Right cardiac atrium (tissue), 5 donors: Measurements from ENCODE around the gene CA10. TPM values are rescaled to one million over a fixed set of nuclear protein-coding genes. Genes with fewer than 3 reads are reported as not detected.

ENCODE experiments used
- ATAC-seq, 2 donors: fragments of 200-7000 bp; cut with Tn5 transposase; one replicate each; pipeline versions ENCODE4 v1.8.0 to v1.9.1; 2020; ENCODE audit warnings: moderate library complexity in 2 of 2, mild to moderate bottlenecking in 1 of 2
- DNase-seq, 3 donors: peaks; one replicate each; pipeline ENCODE4 v3.0.0-alpha.2; 2020
- H3K27ac ChIP-seq: one replicate; pipeline ENCODE4 v1.5.1; 2013; ENCODE audit warnings: mild to moderate bottlenecking, low read length, control low read depth, moderate library complexity
- H3K27me3 ChIP-seq: one replicate; pipeline ENCODE4 v1.6.1; 2013; ENCODE audit not compliant: control insufficient read depth, insufficient read depth
- H3K4me1 ChIP-seq: one replicate; pipeline ENCODE4 v1.6.1; 2013; ENCODE audit warnings: low read length; ENCODE audit not compliant: control insufficient read depth, insufficient read depth
- H3K4me3 ChIP-seq: one replicate; pipeline ENCODE4 v1.5.1; 2013; ENCODE audit warnings: low read length, control low read depth
- H3K9me3 ChIP-seq: one replicate; pipeline ENCODE4 v1.6.1; 2013; ENCODE audit warnings: low read length; ENCODE audit not compliant: control insufficient read depth
- WGBS: extraction: QIAGEN DNeasy Blood & Tissue Kit; methylation state at CpG from one replicate; pipeline ENCODE4 v1.1.7; 2013; 5-methylcytosine and 5-hydroxymethylcytosine counted together
- intact Hi-C, 4 donors: fragments of 100-400 bp; cut with DNase I; formaldehyde crosslinking; loops; one replicate each; pipeline versions ENCODE4 v1.11.0 to v1.14.0; 2022 to 2023
- polyA plus RNA-seq: library from polyadenylated mRNA; stranded (reverse); fragments of 200-250 nt; gene quantifications from one replicate; pipeline ENCODE4 v1.2.3, GENCODE V29; 2013
- total RNA-seq, 4 donors: library from RNA; stranded (reverse); fragmentation: NEBNext Ultra II Directional; extraction: Animal tissue kit (Norgen Biotek cat#: 25700); gene quantifications; one replicate each; pipeline ENCODE4 v1.2.1, GENCODE V29; 2021
- donor health status: healthy with polysubstance abuse.
- donor health status: DM: no; HTN: yes; CAD: no.
- donor health status: DM: no; HTN: no; CAD: no.
- donor health status: DM: no; HTN: yes; CAD: no; lungs with severe emphysema.
- donor health status: DM: yes; HTN: yes; CAD: no.

Gene CA10
- total and polyA plus RNA-seq, 5 donors, result 0.05 TPM; not detected in 4

GRCh38 chr17:51765282-51766135 is 393.0 kb downstream of the CA10 start:
- 65% methylated on average over 8 of the region's 8 CpGs for WGBS
- H3K9me3 ChIP-seq, result no peaks in the 10 kb centered on the region
- H3K27me3 ChIP-seq, result peaks cover 2% of the 10 kb centered on the region
- DNase-seq (no peak), ATAC-seq (no peak)
- no peaks in the 10 kb centered on the region for H3K4me1 ChIP-seq
- no peak overlapping the region for H3K27ac ChIP-seq
- H3K4me3 ChIP-seq, result no peak overlapping the region
- intact Hi-C loops, result loop anchor here in 2 of 4 donors (10.0 kb wide), 2 partner anchors 61 to 339 kb away; no protein-coding TSS in a partner anchor

DNA sequence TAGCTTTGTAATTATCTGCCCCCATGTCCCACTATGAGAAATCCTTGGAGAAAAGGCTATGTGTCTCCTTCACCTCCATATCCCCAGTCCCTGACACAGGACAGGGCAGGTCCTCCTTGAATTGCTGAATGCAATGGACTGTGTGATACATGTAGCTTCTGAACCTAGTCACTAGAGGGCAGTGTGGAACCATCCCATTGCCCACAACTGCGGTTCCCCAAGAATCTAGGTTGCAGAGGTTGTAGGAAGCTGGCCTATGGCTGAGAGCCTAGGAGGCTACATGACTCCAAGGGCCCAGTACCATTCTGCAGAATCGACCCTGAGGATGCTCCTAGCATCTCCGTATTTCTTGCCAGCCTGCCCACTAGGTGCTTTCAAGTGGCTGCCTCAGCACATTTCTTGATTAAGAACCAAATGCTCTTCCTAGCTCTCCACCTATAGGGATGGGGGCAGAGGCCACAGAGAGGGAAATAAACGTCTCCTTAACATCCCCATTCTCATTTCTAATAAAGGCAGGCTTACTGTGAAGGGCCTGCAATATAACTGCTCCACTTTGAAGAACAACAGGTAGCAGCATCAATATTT is 394.0 kb downstream of the CA10 start:
- Histone ChIP-seq H3K4me1 (no peaks in the 10 kb centered on the region), H3K4me3 (no peak overlapping the region), H3K27ac (no peak overlapping the region), H3K27me3 (peaks cover 2% of the 10 kb centered on the region), H3K9me3 (no peaks in the 10 kb centered on the region)
- peak in 2 of 3 donors; percentile 13 to 47 for DNase-seq
- peak; percentile 82 to 87 for ATAC-seq
- WGBS, result 7% methylated on average over 4 of the region's 4 CpGs
- intact Hi-C loops, result loop anchor here in 3 of 4 donors (5.0 to 10.0 kb wide), 3 partner anchors 60 to 343 kb away; no protein-coding TSS in a partner anchor

DNA sequence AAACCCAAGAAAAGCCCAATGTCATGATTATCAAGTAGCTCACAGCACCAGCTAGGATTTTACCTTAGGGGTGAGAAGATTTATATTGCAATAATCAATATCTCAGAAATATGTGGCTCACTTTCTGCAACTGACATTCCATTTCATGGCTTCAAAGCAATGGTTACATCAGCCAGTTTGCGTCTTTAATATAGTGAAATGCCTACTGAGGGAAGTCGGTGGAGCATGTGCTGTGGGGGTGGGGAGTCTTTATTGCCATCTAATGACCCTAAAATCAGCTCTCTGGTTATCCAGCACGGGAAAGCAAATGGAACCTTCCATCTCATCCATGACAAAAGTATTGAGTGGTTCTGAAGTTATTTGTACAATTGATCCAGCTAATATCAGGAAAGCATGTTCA is 395.5 kb downstream of the CA10 start:
- ATAC-seq, result no peak
- intact Hi-C loops, result loop anchor here in 3 of 4 donors (5.0 to 10.0 kb wide), 3 partner anchors 58 to 344 kb away; no protein-coding TSS in a partner anchor

DNA sequence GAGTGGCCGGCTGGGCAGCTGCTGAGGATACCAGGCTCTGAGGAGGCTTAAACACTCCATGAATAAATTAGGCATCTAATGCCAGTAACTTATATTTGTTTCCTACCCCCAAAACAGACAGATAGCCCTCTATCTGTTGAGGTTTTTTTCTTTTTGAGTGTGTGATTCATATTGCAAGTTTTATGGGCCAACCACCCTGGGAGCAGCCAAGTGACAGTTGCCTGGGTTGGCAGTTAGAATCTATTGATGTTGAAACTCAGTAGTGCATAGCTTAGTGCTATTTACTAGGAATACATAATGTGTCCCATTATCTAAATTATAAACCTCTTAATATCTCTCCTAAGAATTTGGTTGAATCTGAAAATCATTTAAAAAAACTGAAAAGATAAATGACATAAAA is 397.4 kb downstream of the CA10 start:
- H3K4me3 ChIP-seq, result no peak overlapping the region
- DNase-seq (no peak), ATAC-seq (no peak)
- no peaks in the 10 kb centered on the region for H3K27me3 ChIP-seq
- no peak overlapping the region for H3K27ac ChIP-seq
- 71% methylated on average over 1 of the region's 1 CpG for WGBS
- H3K9me3 ChIP-seq, result no peaks in the 10 kb centered on the region
- intact Hi-C loops, result loop anchor here in 3 of 4 donors (5.0 to 10.0 kb wide), 3 partner anchors 56 to 346 kb away; no protein-coding TSS in a partner anchor
- H3K4me1 ChIP-seq, result no peaks in the 10 kb centered on the region

More for the DNA sequence above, 395.5 kb downstream of the CA10 start:
- Histone ChIP-seq H3K4me3 (no peak overlapping the region), H3K9me3 (no peaks in the 10 kb centered on the region), H3K27me3 (peaks cover 2% of the 10 kb centered on the region), H3K4me1 (no peaks in the 10 kb centered on the region), H3K27ac (no peak overlapping the region)
- 56% methylated on average over 3 of the region's 3 CpGs for WGBS
- DNase-seq, result no peak

DNA sequence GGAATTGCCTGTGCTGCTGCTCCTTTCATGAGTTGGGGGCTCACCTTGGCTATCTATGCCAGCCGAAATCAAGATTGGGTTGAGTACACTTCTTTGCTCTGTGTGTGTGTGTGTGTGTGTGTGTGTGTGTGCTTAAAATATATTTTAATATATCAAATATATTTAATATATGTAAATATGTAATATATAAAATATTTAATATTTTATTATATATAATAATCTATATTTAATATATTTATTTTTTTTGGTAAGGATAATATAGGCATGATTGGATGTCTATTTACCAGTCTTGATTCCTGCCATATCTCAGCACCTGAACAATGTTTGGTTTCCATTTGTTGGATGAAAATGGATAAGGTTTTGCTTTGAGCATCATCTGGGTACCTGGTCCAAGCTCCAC is 399.3 kb downstream of the CA10 start:
- no peak for ATAC-seq
- 93% methylated on average over 1 of the region's 1 CpG for WGBS
- intact Hi-C loops, result no loop called here

GRCh38 chr17:51751072-51751471 is 407.4 kb downstream of the CA10 start:
- intact Hi-C loops, result no loop called here
- 56% methylated on average over 1 of the region's 1 CpG for WGBS
- ATAC-seq (no peak), DNase-seq (no peak)
- no peak overlapping the region for H3K4me3 ChIP-seq
- H3K27ac ChIP-seq, result no peak overlapping the region
- H3K9me3 ChIP-seq, result no peaks in the 10 kb centered on the region
- H3K4me1 ChIP-seq, result no peaks in the 10 kb centered on the region
- H3K27me3 ChIP-seq, result no peaks in the 10 kb centered on the region

More for the DNA sequence above, 399.3 kb downstream of the CA10 start:
- H3K27me3 ChIP-seq, result no peaks in the 10 kb centered on the region
- no peak overlapping the region for H3K4me3 ChIP-seq
- H3K9me3 ChIP-seq, result no peaks in the 10 kb centered on the region
- H3K27ac ChIP-seq, result no peak overlapping the region
- no peaks in the 10 kb centered on the region for H3K4me1 ChIP-seq
- DNase-seq, result no peak

GRCh38 chr17:51748749-51749604 is 409.5 kb downstream of the CA10 start:
- ATAC-seq, result no peak
- WGBS, result 86% methylated on average over 9 of the region's 9 CpGs
- DNase-seq, result no peak
- Histone ChIP-seq H3K27me3 (no peaks in the 10 kb centered on the region), H3K4me1 (no peaks in the 10 kb centered on the region), H3K9me3 (no peaks in the 10 kb centered on the region), H3K27ac (no peak overlapping the region), H3K4me3 (no peak overlapping the region)
- intact Hi-C loops, result no loop called here

- H3K9me3 ChIP-seq, result no peaks in the 10 kb centered on the region
- H3K27me3 ChIP-seq, result no peaks in the 10 kb centered on the region
- no peak overlapping the region for H3K27ac ChIP-seq
- H3K4me1 ChIP-seq, result no peaks in the 10 kb centered on the region
- ATAC-seq, result no peak
- intact Hi-C loops, result no loop called here
- no peak overlapping the region for H3K4me3 ChIP-seq
- DNase-seq, result no peak
Measured at GRCh38 chr17:51746421-51746820, 412.1 kb downstream of the CA10 start.

GRCh38 chr17:51745993-51746392 is 412.5 kb downstream of the CA10 start:
- ATAC-seq (no peak), DNase-seq (no peak)
- Histone ChIP-seq H3K4me3 (no peak overlapping the region), H3K27ac (no peak overlapping the region), H3K4me1 (no peaks in the 10 kb centered on the region), H3K9me3 (no peaks in the 10 kb centered on the region), H3K27me3 (no peaks in the 10 kb centered on the region)
- intact Hi-C loops, result no loop called here
- 46% methylated on average over 2 of the region's 2 CpGs for WGBS

- Histone ChIP-seq H3K27ac (no peak overlapping the region), H3K4me1 (no peaks in the 10 kb centered on the region), H3K4me3 (no peak overlapping the region), H3K9me3 (no peaks in the 10 kb centered on the region), H3K27me3 (no peaks in the 10 kb centered on the region)
- intact Hi-C loops, result no loop called here
- WGBS, result 76% methylated on average over 4 of the region's 4 CpGs
- no peak for DNase-seq
- no peak for ATAC-seq
Measured at GRCh38 chr17:51743477-51743876, 415.0 kb downstream of the CA10 start.

- intact Hi-C loops, result no loop called here
- DNase-seq (no peak), ATAC-seq (no peak)
- Histone ChIP-seq H3K9me3 (no peaks in the 10 kb centered on the region), H3K27me3 (no peaks in the 10 kb centered on the region), H3K4me3 (no peak overlapping the region), H3K4me1 (no peaks in the 10 kb centered on the region), H3K27ac (no peak overlapping the region)
Measured at GRCh38 chr17:51742571-51742970, 415.9 kb downstream of the CA10 start.
